SU-DHL-6 (cell line): ENCODE results near the gene ZNF594.
"Not testable (repeated sequence)": the region's sequence is repeated elsewhere in the genome, so short reads cannot be mapped to it uniquely, and the experiment has no call there.

ENCODE experiments used
- H2AFZ ChIP-seq: fragments of 200-600 bp; sonication (generic); 2 replicates; pipeline ENCODE4 v1.6.1; 2014; ENCODE audit warnings: low read depth, mild to moderate bottlenecking, moderate library complexity, mixed read lengths, antibody characterized with exemption, low read length; ENCODE audit not compliant: severe bottlenecking
- H3F3A ChIP-seq: fragments of 200-600 bp; shearing (Covaris generic); 2 replicates; pipeline ENCODE4 v1.6.0; 2016; ENCODE audit warnings: antibody characterized with exemption, mild to moderate bottlenecking; ENCODE audit not compliant: insufficient read depth
- H3K27ac ChIP-seq: fragments of 200-600 bp; sonication (generic); 2 replicates; pipeline ENCODE4 v1.5.1; 2016; ENCODE audit warnings: low read depth, mild to moderate bottlenecking, low read length, moderate library complexity, mixed read lengths
- H3K27me3 ChIP-seq: fragments of 200-600 bp; sonication (generic), shearing (Covaris generic); 2 replicates; pipeline ENCODE4 v1.6.0; 2014; ENCODE audit warnings: mild to moderate bottlenecking, low read length
- H3K36me3 ChIP-seq: fragments of 200-600 bp; sonication (generic); 2 replicates; pipeline ENCODE4 v1.6.1; 2014; ENCODE audit warnings: mild to moderate bottlenecking, low read length, mixed read lengths
- H3K4me2 ChIP-seq: fragments of 300-600, 200-600 bp; shearing (Covaris generic), sonication (generic); 2 replicates; pipeline ENCODE4 v1.6.0; 2014; ENCODE audit warnings: low read length, low read depth, mild to moderate bottlenecking; ENCODE audit not compliant: poor library complexity, severe bottlenecking
- H3K4me3 ChIP-seq: fragments of 200-600 bp; sonication (generic); 2 replicates; pipeline ENCODE4 v1.5.1; 2014; ENCODE audit warnings: antibody characterized with exemption, low read length, mild to moderate bottlenecking, mixed read lengths; ENCODE audit not compliant: insufficient read depth, poor library complexity, severe bottlenecking
- H3K79me2 ChIP-seq: fragments of 200-600 bp; sonication (generic); 2 replicates; pipeline ENCODE4 v1.6.1; 2014; ENCODE audit warnings: mild to moderate bottlenecking, low read length, moderate library complexity; ENCODE audit not compliant: insufficient read depth
- H3K9ac ChIP-seq: fragments of 200-600 bp; sonication (generic); 2 replicates; pipeline ENCODE4 v1.7.0; 2014; ENCODE audit warnings: mild to moderate bottlenecking, low read length
- H3K9me2 ChIP-seq: fragments of 200-600 bp; sonication (generic); replicated peaks from 2 replicates; pipeline ENCODE4 v1.6.1; 2014; ENCODE audit warnings: low read length; ENCODE audit not compliant: insufficient read depth
- H3K9me3 ChIP-seq: fragments of 200-600 bp; sonication (generic); 2 replicates; pipeline ENCODE4 v1.6.1; 2014; ENCODE audit warnings: low read length, mixed read lengths; ENCODE audit not compliant: insufficient read depth
- H4K20me1 ChIP-seq: fragments of 200-600 bp; sonication (generic); 2 replicates; pipeline ENCODE4 v1.6.1; 2014; ENCODE audit warnings: low read depth, mild to moderate bottlenecking, antibody characterized with exemption, low read length, moderate library complexity, mixed read lengths
- EZH2phosphoT487 ChIP-seq: fragments of 200-600 bp; sonication (generic), shearing (Covaris generic); conservative IDR thresholded peaks from 2 replicates; pipeline ENCODE4 v1.6.1; 2018; ENCODE audit warnings: mild to moderate bottlenecking, antibody characterized with exemption, low read length, moderate library complexity, mixed read lengths
- TF ChIP-seq, protein P1 (sequence below): fragments of 200-600 bp; sonication (generic); IDR thresholded peaks from one replicate; pipeline ENCODE4 v1.5.1; 2017; ENCODE audit warnings: antibody characterized with exemption, mild to moderate bottlenecking, low read length, moderate library complexity; ENCODE audit not compliant: insufficient read depth, poor library complexity, severe bottlenecking

Gene ZNF594

DNA sequence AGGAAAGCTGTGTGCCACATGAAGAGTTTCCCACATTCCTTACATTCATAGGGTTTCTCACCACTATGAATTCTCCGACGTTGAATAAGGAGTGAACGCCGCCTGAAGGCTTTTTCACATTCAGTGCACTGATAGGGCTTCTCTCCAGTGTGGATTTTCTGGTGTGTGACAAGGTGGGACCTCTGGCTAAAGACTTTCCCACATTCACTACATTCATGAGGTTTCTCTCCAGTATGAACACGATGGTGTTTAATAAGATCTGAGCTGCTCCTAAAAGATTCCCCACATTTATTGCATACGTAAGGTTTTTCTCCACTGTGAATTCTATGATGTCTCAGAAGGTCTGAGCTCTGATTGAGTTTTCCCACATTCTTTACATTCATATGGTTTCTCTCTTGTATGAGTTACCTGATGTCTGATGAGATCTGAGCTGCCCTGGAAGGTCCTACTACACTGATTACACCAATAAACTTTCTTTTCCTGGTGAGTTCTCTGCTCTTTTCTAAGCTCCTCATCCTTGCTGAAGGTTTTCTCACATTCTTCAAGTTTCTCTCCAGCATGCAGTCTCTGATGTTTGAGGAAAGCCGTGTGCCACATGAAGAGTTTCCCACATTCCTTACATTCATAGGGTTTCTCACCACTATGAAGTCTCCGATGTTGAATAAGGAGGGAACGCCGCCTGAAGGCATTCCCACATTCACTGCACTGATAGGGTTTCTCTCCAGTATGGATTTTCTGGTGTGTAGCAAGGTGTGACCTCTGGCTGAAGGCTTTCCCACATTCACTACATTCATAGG lies 10.0 kb downstream of the ZNF594 start:
- Histone ChIP-seq H3K27me3 (no peaks in the 10 kb centered on the region), H3K9me2 (no peaks in the 10 kb centered on the region), H3K36me3 (peaks cover 40% of the 10 kb centered on the region), H3K27ac (no peak overlapping the region), H4K20me1 (no peaks in the 10 kb centered on the region), H3K4me2 (no peak overlapping the region), H2AFZ (no peak overlapping the region), H3K9ac (no peak overlapping the region), H3F3A (no peaks in the 10 kb centered on the region), H3K4me3 (no peak overlapping the region), H3K9me3 (peaks cover 65% of the 10 kb centered on the region), H3K79me2 (no peaks in the 10 kb centered on the region)
- no peak for TF ChIP-seq EZH2phosphoT487
- TF ChIP-seq, protein P1, sequence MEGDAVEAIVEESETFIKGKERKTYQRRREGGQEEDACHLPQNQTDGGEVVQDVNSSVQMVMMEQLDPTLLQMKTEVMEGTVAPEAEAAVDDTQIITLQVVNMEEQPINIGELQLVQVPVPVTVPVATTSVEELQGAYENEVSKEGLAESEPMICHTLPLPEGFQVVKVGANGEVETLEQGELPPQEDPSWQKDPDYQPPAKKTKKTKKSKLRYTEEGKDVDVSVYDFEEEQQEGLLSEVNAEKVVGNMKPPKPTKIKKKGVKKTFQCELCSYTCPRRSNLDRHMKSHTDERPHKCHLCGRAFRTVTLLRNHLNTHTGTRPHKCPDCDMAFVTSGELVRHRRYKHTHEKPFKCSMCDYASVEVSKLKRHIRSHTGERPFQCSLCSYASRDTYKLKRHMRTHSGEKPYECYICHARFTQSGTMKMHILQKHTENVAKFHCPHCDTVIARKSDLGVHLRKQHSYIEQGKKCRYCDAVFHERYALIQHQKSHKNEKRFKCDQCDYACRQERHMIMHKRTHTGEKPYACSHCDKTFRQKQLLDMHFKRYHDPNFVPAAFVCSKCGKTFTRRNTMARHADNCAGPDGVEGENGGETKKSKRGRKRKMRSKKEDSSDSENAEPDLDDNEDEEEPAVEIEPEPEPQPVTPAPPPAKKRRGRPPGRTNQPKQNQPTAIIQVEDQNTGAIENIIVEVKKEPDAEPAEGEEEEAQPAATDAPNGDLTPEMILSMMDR, result no peak

DNA sequence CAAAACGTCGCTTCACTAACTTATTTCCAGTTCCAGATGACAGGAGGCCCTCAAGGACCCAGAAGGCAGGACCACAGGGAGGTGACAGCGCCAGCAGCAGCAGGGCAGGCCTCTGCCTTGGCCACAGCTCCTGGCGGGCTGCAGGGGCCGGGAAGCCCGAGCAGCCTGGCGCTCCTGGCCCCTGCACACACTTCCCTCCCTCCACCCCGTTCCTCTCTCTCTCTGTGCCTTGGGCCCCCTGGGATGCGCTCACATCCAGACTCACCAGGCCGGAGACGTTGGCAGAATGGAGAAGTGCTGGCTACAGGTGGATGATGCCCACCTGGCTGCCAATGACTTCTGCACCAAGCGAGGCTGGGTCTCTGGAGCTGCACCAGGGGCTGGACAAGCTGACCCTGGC lies 12.7 kb downstream of the ZNF594 start:
- Histone ChIP-seq H3F3A (no peaks in the 10 kb centered on the region), H3K4me3 (no peak overlapping the region), H3K79me2 (no peaks in the 10 kb centered on the region), H3K9ac (no peak overlapping the region), H2AFZ (no peak overlapping the region), H3K4me2 (no peak overlapping the region), H3K27me3 (no peaks in the 10 kb centered on the region), H3K36me3 (peaks cover 25% of the 10 kb centered on the region), H3K9me3 (peaks cover 55% of the 10 kb centered on the region), H4K20me1 (no peaks in the 10 kb centered on the region), H3K9me2 (no peaks in the 10 kb centered on the region), H3K27ac (no peak overlapping the region)
- no peak for TF ChIP-seq EZH2phosphoT487
- TF ChIP-seq, protein P1, result no peak

DNA sequence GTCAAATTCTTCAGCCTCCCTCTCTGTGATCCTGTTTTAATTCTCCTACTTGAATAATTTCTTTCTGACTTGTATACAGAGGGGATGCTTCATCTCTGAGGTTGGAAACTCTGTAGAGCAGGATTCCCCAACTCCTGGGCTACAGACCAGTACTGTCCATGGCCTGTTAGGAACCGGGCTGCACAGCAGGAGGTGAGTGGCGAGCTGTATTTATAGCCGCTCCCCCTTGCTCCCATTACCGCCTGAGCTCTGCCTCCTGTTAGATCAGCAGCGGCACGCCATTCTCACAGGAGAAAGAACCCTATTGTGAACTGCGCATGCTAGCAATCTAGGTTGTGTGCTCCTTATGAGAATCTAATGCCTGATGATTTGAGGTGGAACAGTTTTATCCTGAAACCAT lies 16.6 kb downstream of the ZNF594 start:
- not testable (repeated sequence) for H2AFZ ChIP-seq
- H3K9me3 ChIP-seq, result peaks cover 17% of the 10 kb centered on the region

DNA sequence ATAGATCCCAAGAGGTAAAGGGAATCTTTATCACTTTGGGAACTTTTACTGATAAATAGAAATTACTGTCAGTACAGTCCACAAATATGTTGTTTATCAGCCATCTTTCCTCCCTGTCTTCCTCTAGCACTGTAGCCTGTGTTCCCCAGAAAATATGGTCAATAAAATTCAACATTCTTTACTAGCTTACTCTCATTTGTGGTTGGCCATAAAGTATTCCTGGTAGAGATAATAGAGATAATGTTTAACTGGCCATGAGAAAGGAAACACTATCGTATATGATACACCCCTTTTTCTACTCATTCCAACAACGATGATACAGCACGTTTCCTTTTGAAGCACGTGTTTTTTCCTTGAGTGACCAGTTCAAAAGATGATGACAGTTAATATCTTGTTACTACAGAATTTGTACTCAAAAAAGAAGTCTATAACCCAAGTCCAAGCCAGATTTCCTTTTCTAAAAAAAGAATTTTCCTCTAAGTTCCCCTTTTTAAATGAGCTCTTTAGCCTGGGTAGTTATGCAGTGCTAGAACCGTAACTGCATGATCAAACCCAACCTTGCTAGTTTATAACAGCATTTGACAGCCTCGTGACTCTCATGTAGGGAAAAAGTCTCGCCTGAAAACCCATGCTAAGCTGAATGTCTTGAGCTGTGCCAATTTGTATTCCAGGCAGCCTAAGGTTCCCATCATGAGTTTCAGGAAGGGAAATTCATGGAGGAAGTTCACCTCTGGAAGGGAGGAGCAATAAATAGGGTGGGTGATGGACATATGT lies 25.7 kb downstream of the ZNF594 start:
- not testable (repeated sequence) for H3K9me3 ChIP-seq, H3F3A ChIP-seq, H3K27ac ChIP-seq, H2AFZ ChIP-seq, H3K79me2 ChIP-seq, H4K20me1 ChIP-seq, H3K4me2 ChIP-seq, H3K4me3 ChIP-seq, H3K9ac ChIP-seq, H3K27me3 ChIP-seq, H3K36me3 ChIP-seq, H3K9me2 ChIP-seq

More for the DNA sequence above, 16.6 kb downstream of the ZNF594 start:
- not testable (repeated sequence) for H3K4me2 ChIP-seq, H3K79me2 ChIP-seq, H3K9me2 ChIP-seq, H4K20me1 ChIP-seq, H3K9ac ChIP-seq, H3K4me3 ChIP-seq, H3K27ac ChIP-seq, H3K27me3 ChIP-seq, H3F3A ChIP-seq
- H3K36me3 ChIP-seq, result peaks cover 12% of the 10 kb centered on the region; the same call in 1 of the 2 replicates
